BJ (cell line): ENCODE measurements around the gene MORN5. TPM values are rescaled to one million over a fixed set of nuclear protein-coding genes. Genes with fewer than 3 reads are reported as not detected.

Source experiments
- CTCF ChIA-PET: fragments of 350-600 bp; formaldehyde crosslinking; extraction: SDS; loops from one replicate; lab custom pipeline; 2021; ENCODE audit warnings: antibody characterized with exemption, inconsistent platforms; lab: Yijun Ruan, JAX
- POLR2A ChIA-PET: fragments of 300-600 bp; sonication (Branson Sonifier 250); formaldehyde crosslinking; extraction: SDS; loops from one replicate; lab custom pipeline; 2021; ENCODE audit warnings: antibody characterized with exemption; lab: Charles Lee
- DNase-seq: peaks from one replicate; pipeline ENCODE4 v3.0.0-alpha.2; 2011; ENCODE audit warnings: low read depth
- H3K27me3 ChIP-seq: 2 replicates; pipeline ENCODE4 v1.6.0; 2011; ENCODE audit warnings: low read length; ENCODE audit not compliant: control insufficient read depth, insufficient read depth
- H3K36me3 ChIP-seq: 2 replicates; pipeline ENCODE4 v1.5.1; 2011; ENCODE audit warnings: low read length; ENCODE audit not compliant: control insufficient read depth, insufficient read depth
- H3K4me3 ChIP-seq: 2 replicates; pipeline ENCODE4 v1.5.1; 2011; ENCODE audit warnings: low read depth, mild to moderate bottlenecking, control low read depth, low read length
- polyA plus RNA-seq: library from polyadenylated mRNA; depleted of rRNA; stranded (reverse); fragments of >200 nt; gene quantifications from 2 replicates; pipeline ENCODE4 v1.2.3, GENCODE V29; 2011
- TF ChIP-seq, protein P1 (sequence below): IDR thresholded peaks from 2 replicates; pipeline ENCODE4 v1.5.1; 2011; ENCODE audit warnings: low read depth, mild to moderate bottlenecking, control low read depth, inconsistent platforms, low read length, moderate library complexity; ENCODE audit not compliant: insufficient read depth

Gene MORN5
- polyA plus RNA-seq, 1 experiment: not detected

DNA sequence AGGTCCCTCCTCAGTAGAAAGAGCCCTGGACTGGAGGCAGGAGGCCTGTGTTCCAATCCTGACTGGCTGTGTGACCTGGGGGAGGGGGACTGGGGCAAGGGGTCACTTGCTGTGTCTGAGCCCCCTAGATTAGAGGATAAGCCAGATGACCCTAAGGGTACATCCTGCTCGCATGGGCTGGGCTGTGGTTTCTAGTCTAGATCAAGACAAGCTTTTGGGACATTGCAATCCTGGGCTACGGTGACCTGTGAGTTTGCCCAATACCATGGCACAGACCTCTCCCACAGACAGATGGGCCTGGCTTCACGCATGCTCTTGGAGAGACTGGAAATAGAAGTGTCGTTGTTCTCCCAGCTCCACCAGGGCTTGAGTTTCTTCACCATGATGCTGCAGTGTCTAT, 27.2 kb upstream of the MORN5 start:
- Histone ChIP-seq H3K36me3 (no peaks in the 10 kb centered on the region), H3K4me3 (no peak overlapping the region), H3K27me3 (no peaks in the 10 kb centered on the region)
- TF ChIP-seq, protein P1, sequence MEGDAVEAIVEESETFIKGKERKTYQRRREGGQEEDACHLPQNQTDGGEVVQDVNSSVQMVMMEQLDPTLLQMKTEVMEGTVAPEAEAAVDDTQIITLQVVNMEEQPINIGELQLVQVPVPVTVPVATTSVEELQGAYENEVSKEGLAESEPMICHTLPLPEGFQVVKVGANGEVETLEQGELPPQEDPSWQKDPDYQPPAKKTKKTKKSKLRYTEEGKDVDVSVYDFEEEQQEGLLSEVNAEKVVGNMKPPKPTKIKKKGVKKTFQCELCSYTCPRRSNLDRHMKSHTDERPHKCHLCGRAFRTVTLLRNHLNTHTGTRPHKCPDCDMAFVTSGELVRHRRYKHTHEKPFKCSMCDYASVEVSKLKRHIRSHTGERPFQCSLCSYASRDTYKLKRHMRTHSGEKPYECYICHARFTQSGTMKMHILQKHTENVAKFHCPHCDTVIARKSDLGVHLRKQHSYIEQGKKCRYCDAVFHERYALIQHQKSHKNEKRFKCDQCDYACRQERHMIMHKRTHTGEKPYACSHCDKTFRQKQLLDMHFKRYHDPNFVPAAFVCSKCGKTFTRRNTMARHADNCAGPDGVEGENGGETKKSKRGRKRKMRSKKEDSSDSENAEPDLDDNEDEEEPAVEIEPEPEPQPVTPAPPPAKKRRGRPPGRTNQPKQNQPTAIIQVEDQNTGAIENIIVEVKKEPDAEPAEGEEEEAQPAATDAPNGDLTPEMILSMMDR: no peak
- POLR2A ChIA-PET: no interaction called here
- CTCF ChIA-PET: interaction anchor here (0.6 to 2.1 kb wide), 7 partner anchors 10 to 229 kb away, joined by 3 to 11 read pairs (median 3); no protein-coding TSS in a partner anchor
- no peak for DNase-seq

DNA sequence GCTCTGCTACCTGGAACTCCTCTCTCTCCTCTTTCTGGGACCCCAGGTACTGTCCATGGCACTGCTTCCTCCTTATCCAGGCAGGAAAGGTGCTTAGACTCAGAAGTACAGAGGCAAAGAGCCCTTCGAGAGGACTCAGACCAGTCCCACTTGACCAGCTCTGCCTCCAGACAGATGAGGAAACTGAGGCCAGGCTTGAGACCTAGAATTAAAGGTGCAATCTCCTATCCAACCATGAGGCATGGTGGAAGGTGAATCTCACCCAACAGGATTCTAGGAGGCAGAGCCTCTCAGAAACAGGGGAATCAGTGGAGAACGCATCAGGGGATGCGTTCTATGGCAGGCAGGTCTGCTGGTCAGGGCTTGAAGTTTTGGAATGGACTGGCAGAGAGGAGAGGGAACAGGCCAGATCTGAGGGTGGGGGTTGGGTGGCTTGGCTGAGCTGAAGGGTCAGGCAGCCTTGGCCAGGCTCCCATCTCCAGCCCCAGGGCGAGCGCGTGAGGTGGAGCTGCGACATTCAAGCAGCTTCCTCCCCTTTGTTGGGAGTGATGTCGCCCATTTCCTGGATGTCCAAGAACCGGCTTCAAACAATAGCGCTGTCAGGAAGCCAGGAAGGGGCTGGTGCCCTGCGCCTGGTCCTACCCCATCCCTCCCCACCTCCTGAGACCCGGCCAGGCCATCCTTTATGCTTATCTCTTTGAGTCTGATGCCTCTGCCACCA, 26.3 kb upstream of the MORN5 start:
- Histone ChIP-seq H3K36me3 (no peaks in the 10 kb centered on the region), H3K4me3 (no peak overlapping the region), H3K27me3 (no peaks in the 10 kb centered on the region)
- POLR2A ChIA-PET: no interaction called here
- CTCF ChIA-PET: interaction anchor here (0.9 to 2.7 kb wide), 5 partner anchors 10 to 227 kb away, joined by 3 to 11 read pairs (median 3); no protein-coding TSS in a partner anchor
- TF ChIP-seq, protein P1: no peak
- DNase-seq: no peak

DNA sequence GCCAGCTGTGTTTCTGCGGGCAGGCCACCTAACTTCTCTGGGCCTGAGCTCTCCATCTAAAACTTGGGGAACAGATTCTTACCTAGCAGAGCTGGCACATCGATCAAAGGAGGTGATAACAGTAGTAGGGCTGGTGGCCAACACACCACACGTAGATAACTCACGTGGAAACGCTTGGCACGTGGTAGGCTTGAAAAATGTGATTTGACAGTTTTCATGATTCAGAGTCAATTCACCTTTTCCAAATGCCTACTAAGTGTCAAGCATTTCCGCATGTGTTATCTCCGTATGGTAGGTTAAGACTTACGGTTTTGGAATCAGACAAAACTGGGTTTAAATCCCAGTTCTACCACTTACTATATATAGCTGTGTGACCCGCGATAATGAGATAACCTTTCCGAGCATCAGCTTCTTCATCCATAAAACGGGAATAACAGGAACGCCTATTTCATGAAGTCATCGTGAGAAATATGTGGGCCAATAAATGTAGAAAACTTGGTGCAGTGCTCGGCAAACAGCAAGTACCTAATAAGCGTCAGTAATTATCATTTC, 25.6 kb upstream of the MORN5 start:
- no peaks in the 10 kb centered on the region for H3K36me3 ChIP-seq
- H3K4me3 ChIP-seq: no peak overlapping the region
- no peak for DNase-seq
- ChIA-PET CTCF (interaction anchor here (0.9 to 2.7 kb wide), 4 partner anchors 10 to 226 kb away, joined by 3 to 11 read pairs (median 6); no protein-coding TSS in a partner anchor), POLR2A (no interaction called here)
- H3K27me3 ChIP-seq: no peaks in the 10 kb centered on the region
- TF ChIP-seq, protein P1: no peak

DNA sequence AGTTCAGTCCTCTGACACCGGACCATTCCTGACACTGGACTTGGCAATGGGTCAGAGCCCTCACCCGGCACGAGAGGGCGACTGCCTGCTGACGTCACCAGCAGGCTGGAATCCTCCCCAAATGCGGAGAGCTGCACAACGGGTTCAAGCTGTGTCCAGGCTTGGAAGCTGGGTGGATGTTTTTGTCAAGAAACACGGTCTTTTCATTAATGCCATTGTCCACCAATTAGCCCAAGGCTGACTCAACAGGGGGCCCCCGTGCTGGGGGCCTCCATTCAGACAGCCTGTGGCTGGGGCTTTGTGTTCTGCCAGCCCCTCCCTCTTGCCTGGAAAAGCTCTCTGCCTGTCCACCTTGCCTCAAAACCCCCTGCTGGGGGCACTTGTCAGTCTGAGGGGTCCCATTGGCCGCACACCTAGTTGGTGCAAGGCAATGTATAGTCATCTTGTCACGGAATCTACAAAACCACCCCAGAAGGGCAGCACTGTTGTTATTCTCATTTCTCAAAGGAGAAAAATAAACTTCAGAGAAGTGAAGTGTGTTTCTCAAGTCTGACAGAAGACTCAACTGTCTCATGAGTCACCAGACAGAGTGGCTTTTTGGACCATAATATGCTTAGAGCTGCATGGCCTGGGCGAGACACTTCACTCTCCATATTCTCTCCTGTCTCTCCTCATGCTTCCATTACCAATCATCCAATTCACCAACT, 24.7 kb upstream of the MORN5 start:
- Histone ChIP-seq H3K4me3 (no peak overlapping the region), H3K27me3 (no peaks in the 10 kb centered on the region), H3K36me3 (no peaks in the 10 kb centered on the region)
- CTCF ChIA-PET: interaction anchor here (0.9 to 4.7 kb wide), 6 partner anchors 10 to 36 kb away, joined by 4 to 25 read pairs (median 4); no protein-coding TSS in a partner anchor
- DNase-seq: no peak
- TF ChIP-seq, protein P1: no peak
- POLR2A ChIA-PET: no interaction called here

DNA sequence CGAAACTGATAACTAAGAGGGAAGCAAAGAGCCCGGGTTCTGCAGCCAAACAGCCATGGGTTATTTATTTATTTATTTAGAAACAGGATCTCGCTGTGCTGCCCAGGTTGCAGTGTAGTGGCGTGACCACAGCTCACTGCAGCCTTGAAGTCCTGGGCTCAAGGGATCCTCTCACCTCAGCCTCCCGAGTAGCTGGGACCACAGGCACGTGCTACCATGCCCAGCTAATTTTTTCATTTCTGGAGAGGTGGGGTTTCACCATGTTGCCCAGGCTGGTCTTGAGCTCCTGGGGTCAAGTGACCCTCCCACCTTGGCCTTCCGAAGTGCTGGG, 24.2 kb upstream of the MORN5 start:
- no peaks in the 10 kb centered on the region for H3K27me3 ChIP-seq
- ChIA-PET CTCF (interaction anchor here (0.9 to 4.7 kb wide), 6 partner anchors 10 to 37 kb away, joined by 4 to 25 read pairs (median 4); no protein-coding TSS in a partner anchor), POLR2A (no interaction called here)
- no peak overlapping the region for H3K4me3 ChIP-seq
- DNase-seq: no peak
- TF ChIP-seq, protein P1: no peak
- H3K36me3 ChIP-seq: no peaks in the 10 kb centered on the region
